NCI-H1092 (cell line): ENCODE results near the gene CRYBB2.
"Not testable (repeated sequence)": the region's sequence is repeated elsewhere in the genome, so short reads cannot be mapped to it uniquely, and the experiment has no call there.

Experiments
- DNase-seq: peaks from one replicate; lab custom pipeline; 2025; lab: John Stamatoyannopoulos, UW

The CRYBB2 gene, protein sequence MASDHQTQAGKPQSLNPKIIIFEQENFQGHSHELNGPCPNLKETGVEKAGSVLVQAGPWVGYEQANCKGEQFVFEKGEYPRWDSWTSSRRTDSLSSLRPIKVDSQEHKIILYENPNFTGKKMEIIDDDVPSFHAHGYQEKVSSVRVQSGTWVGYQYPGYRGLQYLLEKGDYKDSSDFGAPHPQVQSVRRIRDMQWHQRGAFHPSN

DNA sequence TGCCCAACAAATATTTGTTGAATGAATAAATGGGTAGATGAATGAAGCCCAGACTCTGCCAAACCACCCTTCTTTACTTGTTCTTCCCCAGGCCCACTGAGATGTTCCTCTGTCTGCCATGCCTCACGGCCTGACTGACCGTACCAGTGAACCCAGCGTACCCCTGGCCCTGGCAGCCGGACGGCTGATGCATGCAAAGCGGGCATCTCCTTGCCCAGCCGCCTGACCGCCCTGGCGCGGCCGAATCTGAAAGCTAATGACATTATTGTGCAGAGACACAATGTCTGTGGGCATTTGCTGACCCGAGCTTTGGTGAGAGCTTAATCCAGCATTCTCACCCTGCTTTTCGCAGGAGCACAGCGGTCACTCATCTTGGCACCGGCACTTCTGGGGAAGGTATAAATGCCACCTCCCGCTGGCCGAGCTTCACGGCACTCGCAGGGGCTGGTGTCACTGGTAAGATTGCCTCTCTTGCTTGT, at the start of gene CRYBB2:
TSS of gene CRYBB2 (plus strand) at position 429 of the 479 bp plus-strand sequence. CDS start 1,791 bp downstream, outside the sequence.
- no peak for DNase-seq

DNA sequence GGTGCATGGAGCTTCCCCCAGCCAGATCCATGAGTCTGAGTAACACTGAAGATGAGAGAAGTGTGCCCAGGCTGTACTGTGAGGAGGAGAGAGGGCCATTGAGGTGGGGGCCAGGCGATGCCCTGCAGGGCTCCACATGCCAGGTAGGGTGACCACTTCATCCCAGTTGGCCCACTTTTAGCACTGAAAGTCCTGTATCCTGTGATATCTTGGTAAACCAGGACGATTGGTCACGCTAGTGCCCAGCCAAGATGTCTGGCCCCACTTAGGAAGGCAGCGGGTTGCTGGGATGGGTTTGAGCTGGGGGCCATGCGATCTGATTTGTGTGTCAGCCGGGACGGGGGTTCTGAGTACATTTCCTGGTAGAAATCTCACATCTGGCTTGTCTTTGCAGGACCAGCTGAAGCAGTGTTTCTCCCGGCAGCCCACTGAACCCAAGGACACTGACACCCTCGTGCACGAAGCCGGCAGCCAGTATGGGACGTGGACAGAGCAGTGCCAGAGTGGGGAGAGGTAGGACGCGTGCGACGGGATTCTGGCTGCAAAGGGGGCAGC, 48.9 kb upstream of the CRYBB2 start:
- no peak for DNase-seq

DNA sequence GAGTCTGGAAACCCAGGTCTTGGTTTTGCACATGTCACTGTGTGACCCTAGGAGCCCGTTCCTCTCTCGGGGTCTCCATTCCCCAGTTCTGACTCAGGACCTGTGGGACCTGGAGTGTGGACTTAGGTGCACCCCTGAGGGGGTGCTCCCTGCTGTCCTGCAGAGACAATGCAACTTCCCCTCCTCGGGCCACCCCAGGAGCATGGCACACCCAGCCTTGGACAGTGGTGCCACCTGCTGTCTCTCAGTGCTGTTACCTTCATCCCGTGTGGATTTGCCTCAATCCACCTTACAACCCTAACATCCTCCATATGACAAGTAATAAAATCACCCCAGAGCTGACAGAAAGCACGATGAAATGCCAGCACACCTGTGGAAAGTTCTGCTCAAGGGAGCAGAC, 47.3 kb upstream of the CRYBB2 start:
- no peak for DNase-seq

DNA sequence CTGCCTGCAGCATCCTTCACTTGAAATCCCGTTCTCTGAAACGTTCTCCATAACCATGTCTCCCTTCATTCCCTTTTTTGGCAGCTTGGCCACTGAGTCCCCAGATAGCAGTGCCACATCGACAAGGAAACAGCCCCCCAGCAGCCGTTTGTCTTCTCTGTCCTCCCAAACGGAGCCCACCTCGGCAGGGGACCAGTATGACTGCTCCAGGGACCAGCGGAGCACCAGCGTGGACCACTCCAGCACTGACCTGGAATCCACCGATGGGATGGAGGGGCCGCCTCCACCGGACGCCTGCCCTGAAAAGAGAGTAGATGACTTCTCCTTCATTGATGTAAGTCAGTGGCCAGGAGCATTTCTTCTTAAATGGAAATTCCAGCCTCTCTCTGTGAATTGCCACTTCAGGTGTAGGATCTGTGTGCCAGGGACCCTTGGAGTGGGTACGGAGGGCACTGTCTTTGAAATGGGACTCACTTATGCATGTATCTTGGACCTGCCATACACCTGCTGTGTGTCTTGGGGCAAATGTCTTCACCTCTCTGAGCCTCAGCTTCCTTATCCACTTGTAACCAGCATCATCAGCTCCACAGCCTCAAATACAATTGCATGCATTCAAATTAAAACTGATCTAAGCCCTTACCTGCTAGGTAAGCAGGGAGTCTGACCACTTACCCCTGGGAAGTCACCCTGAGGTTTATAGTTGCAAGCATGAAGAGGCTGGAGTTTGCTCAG, 45.1 kb upstream of the CRYBB2 start:
- DNase-seq = no peak

DNA sequence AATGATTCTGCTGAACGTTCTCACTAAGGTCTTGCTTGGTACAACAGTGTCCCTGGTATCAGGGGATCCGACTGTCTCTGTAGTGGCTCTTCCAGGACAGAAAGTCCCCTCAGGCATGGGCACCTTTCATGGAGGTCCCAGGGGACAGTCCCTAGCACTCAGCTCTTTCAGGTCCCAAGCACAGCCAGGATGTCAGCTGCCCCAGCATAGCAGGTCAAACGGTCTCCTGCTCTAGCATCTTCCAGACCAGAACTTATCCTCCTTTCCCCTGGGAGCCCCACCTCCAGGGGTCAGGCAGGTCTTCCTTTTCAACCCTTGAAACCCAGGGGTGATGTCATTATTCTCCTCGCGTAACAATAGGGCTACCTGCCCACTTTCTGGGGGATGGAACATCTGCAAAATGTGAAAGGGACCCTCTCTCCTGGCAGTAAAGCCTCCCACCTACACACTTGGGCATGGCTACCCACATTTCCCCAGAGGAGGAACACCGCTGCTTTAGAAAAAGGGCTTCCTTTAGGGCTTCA, 44.5 kb upstream of the CRYBB2 start:
- DNase-seq = no peak

DNA sequence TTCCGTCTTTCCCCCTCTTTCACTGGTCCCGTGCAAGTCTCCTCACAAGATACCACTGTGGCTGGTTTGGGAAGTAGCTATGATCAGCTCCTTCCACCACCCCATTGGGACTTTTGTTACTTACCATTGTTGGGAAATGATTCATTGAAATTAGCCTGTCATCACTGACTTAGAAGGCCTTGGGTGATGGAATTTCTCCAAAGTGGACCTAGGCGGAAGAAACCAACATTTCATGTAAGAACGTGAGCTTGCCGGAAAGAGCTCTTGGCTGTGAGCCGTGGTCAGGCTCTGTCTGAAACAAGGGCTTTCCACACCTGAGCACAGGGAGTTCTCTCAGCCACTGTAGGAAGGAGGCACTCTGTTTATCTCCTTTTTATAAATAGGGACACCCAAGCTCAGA, 43.3 kb upstream of the CRYBB2 start:
- DNase-seq = no peak

DNA sequence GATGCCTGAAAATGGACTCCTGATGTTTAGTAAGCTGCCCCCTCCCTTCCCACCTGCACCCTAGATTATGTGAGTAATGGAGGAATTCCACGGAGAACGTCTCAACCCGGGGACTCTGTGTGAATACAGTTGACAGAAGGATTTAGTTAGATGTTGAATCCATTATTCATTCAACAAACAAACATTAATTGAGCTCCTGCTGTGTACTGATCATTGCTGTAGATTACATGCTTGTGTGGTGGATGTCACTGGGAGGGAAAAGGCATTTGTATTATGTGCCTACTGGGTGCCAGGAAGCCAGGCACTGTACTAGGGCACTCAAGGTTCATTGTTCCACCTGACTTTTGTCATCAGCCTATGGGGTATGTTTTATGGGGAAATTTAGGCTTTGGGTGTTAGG, 42.6 kb upstream of the CRYBB2 start:
- no peak for DNase-seq

DNA sequence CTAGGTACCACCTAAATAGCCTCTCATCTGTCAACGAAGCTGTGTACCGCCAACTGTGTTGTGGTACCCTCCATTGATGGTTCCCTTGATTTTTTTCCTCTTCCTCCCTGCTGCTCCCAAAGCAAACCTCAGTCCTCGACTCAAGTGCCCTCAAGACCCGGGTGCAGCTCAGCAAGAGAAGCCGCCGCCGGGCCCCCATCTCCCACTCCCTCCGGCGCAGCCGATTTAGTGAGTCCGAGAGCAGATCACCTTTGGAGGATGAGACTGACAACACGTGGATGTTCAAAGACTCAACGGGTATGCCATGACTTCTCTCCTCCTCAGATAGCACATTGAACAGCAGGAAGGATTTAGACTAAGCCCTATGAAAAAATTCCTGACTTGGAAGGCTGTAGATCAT, 42.2 kb upstream of the CRYBB2 start:
- DNase-seq = no peak

DNA sequence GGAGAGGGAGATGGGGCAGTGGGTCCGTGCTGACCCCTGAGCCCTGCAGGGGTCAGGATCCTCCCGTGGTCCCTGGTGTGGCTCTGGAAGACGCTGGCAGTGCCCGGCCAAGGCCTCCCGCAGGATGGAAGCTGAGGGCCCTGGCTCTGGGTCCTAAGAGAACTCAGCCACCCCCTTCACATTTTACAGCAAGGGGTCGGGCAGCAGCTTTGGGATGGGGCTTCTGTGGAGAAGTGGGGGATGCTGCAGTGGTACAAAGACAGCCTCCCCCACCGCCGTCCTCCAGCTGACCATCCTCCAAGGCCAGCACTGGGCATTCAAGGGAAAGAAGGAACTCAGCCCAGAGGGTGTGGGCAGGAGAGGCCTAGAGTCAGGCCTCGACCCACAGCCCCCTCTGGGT, 41.5 kb upstream of the CRYBB2 start:
- no peak for DNase-seq

DNA sequence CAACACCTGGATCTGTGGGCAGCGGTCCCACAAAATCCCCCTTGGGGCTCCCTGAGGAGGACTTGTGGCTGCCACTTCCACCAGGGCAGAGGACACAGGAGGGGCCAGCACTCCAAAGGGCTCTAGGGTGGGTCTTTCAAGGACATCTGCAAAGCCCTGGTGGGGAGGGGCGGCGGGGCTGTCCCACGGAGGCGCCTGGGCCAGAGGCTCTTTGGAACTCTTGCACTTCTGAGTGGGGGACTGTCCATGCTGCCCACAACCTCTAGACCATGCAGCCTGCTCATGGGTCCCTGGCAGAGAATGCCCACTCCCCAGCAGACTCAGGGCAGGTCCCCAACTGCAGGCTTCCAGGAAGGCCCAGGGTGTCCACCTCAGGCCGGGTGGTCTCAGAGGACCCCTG, 41.1 kb upstream of the CRYBB2 start:
- not testable (repeated sequence) for DNase-seq

DNA sequence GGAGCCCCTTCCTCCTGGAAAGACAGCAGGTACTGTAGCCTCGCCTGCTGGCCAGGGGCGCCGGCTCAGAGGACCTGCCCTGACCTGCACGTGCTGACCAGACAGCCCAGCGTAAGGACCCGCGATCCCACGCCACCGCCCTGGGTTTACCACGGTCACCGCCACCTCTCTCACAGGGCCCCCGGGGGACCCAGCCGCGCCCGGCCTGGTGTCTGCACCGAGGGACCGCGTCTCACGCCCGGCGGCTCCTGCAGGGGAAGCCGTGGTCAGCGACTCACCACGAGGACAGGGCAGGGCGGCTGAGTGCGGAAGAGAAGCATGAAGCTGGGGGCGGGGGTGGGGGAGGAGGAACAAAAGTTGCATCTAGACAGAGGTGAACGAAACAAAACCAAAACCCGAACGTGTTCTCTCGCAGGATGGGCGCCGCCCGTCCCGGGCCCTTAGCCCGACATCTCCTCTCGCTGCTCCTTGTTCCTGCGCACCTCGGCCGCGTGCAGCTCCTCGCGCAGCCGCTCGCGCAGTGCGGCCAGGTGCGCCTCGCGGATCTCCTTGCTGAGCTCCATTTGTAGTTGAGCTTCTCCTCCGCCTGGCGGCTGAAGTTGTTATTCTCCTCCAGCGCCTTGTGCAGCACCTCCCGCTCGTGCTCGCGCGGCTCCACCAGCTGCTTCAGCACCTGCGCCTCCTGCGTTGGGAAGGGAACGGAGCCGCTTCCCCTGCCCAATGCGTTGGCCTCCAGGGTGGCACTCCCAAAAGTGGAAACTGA, 40.4 kb upstream of the CRYBB2 start:
- not testable (repeated sequence) for DNase-seq

DNA sequence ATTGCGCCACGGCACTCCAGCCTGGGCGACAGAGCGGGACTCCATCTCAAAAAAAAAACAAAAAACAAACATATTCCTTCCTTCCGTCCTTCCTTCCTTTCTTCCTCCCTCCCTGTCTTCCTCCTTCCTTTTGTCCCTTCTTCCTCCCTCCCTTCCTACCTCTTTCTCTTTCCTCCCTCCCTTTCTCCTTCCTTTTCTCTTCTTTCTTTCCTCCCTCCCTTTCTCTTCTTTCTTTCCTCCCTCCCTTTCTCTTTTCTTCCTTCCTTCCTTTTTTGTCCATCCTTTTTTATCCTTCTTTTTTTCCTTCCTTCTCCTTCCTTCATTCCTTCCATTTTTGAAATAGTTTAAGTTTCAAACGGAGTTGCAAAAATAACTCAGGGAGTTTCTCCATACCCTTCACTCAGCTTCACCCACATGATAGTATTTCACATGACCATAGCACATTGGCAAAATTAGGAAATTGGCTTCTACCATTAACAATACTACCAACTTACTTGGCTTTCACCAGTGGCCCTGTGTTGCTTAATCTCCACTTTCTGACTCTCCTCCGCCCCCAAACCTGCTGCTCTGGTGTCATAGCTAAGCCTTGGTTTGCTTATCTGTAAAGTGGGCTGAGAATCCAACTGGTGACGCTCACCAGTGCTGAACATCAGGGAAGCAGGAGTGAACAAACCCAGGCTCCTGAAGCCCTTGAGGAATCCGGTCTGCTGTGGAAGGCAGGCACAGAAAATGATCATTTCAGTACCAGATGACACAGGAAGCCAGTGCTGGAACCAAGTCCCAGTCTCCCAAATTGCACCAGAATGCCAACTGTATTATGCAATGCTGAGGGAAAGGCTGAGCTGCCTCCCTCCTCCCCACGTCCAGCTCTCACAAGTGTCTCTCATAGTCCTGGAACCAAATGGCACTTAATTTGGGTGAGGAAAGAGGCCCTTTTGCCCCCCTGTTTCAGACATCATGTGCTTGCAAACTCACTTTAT, 37.0 kb upstream of the CRYBB2 start:
- no peak for DNase-seq

DNA sequence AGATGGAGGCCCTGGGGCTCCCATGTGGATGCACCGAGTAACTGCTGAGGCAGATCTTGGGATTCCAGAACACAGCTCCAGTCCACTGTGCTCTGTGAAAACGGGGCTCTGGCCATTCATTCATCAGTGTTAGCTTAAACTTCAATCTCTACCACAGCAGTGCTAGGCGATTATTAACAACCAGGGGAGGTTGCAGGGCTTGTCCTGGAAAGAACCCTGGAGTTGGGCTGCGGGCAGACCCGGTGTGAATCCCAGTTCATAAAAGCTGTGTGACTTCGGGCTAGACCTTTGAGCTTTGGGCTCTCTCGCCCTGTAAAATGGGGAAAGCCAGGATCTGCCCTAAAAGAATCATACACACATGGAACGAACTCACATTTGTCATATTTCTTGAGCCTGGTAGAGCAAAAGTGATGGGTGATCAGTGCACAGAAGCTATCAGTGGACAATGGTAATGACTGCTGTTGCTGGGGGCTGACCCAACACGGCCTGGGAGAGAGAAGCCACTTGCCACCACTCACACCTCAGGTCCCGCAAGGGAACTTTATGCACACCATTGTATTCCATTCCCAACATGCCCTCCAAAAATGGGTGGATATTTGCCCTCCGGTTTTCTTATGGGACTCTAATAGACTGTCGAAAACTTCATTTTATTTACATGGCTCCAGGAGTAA, 35.4 kb upstream of the CRYBB2 start:
- DNase-seq = no peak

DNA sequence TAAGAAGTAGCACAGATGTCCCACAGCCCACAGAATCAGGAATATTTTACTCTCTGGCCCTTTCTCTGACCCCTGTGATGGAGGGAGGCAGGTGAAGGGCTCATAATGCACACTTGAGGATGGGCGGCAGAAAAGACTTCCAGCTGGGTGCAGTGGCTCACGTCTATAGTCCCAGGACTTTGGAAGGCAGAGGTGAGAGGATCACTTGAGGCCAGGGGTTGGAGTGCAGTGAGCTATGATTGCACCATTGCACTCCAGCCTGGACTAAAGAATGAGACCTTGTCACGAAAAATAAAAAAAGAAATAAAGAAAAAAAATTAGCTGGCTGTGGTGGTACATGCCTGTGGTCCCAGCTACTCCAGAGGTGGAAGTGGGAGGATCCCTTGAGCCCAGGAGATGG, 33.3 kb upstream of the CRYBB2 start:
- DNase-seq = no peak

DNA sequence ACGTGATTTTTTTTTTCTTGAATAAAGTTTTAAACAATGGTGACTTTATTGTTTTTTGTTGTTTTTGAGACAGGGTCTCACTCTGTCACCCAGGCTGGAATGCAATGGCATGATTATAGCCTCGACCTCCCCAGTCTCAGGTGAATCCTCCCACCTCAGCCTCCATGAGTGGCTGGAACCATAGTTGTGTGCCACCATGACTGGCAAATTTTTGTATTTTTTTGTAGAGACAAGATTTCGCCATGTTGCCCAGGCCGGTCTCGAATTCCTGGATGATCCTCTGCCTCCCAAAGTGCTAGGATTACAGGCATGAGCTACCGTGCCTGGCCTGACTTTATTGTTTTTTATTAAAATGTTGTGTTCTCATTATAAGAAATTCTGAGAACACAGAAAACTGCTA, 32.0 kb upstream of the CRYBB2 start:
- DNase-seq = no peak

DNA sequence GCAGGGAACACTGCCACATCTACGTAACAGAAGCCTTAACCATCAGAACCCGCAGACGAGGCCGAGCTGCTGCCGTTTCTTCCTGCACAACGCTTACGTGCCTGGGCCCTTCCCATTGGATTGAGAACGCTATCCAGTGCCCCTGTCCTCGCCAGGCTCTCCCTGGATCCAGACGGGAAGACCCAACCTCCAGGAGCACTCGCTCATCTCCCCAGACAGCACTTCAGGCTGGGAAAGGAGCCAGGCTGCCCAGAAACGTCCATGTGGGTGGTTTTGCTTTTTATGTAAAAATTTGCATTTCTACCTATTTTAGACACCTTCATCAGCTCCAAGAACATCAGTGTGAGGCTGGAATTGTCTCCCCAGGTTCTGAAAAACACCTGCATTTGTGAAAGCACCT, 27.0 kb upstream of the CRYBB2 start:
- no peak for DNase-seq

DNA sequence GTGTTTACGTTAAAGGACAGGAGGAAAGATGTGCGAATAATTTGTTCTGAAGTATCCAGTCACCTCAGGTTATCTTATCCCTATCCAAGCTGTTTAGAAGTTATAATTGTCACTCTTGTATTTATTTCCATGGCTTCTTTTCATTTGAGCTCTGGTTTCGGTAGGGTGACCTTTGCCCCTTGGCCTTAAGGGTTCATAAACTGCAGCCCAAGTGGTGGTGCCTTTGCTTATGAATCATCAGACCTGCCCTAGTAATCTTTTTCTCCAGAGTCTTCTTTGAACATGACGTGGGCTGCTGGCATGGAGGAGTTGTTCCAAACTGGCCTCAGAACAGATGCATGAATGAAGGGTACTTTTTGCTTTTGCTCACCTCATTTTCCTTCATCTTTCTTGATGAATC, 26.3 kb upstream of the CRYBB2 start:
- DNase-seq = no peak

DNA sequence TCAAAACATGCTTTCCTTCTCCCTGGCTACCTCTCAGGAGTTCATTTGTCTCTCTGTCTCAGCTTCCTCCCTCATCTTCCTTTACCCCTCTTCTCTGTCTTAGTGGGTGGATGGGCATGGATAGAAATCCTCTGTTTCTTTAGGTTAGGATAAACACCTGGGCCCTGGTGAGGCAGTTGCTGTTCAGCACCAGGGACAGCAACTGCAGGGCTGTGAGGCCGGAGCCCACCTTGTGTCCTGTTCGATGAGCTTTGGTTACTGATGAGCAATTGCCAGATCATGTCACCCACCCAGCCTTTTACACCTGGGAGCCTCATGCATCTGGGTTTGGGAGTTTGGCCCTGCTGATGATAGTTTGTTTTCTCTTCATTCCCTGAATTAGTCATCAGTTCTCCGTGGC, 25.9 kb upstream of the CRYBB2 start:
- DNase-seq = no peak

DNA sequence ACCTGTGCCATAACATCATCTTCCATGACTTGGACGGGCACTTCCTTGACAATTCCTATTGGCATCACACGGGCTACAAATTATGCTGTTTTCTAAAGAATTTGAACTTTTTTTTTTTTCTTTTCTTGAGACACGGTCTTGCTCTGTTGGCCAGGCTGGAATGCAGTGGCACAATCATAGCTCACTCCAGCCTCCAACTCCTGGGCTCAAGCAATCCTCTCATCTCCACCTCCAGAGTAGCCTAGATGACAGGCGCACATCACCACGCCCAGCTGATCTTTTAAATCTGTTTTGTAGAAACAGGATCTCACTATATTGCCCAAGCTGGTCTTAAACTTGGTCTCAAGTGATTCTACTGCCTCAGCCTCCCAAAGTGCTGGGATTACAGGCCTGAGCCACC, 23.1 kb upstream of the CRYBB2 start:
- DNase-seq = no peak

DNA sequence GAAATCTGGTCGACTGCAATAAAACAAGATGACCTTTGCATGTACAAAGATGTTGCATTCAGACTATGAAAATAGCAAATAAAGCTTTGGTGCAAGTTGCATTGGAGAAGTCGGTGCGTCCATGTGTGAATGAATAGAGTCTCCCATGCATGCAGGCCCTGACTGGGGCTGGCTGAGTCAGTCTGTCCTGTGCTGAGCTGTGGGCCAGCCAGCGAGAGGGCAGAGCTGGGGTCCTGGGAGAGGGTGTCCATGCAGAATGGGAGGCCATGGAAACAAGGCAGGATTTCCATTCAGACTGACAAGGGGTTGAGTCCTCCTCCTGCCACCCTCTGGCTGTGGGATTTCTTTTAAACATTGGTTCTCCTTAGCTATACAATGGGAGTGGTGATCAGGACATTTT, 22.1 kb upstream of the CRYBB2 start:
- no peak for DNase-seq
